Activated naive CD8-positive, alpha-beta T cell treated with anti-CD3 and anti-CD28 coated beads, Interleukin-2, amount 50 U/mL, for 24 hours (primary cell): ENCODE measurements around the gene NPAS1.
A peak's percentile ranks its signal among the peaks of the same experiment; 100 is the strongest.

ENCODE experiments used
- ATAC-seq: fragments of 150-1000 bp; cut with Tn5 transposase; one replicate; pipeline ENCODE4 v1.10.0; 2021
- DNase-seq: peaks from one replicate; pipeline ENCODE4 v3.0.0; 2021
- H3K27ac Mint-ChIP-seq: one replicate; pipeline ENCODE4 v1.8.0; 2021; ENCODE audit warnings: mild to moderate bottlenecking, mixed read lengths
- H3K27me3 Mint-ChIP-seq: one replicate; pipeline ENCODE4 v1.8.0; 2021; ENCODE audit warnings: mixed read lengths
- H3K36me3 Mint-ChIP-seq: one replicate; pipeline ENCODE4 v1.8.0; 2021; ENCODE audit warnings: low read depth, mixed read lengths
- H3K4me1 Mint-ChIP-seq: one replicate; pipeline ENCODE4 v1.8.0; 2021; ENCODE audit warnings: mixed read lengths
- H3K4me3 Mint-ChIP-seq: one replicate; pipeline ENCODE4 v1.8.0; 2021; ENCODE audit warnings: mild to moderate bottlenecking, moderate library complexity, mixed read lengths
- H3K9me3 Mint-ChIP-seq: one replicate; pipeline ENCODE4 v1.8.0; 2021; ENCODE audit warnings: mixed read lengths

The NPAS1 gene

DNA sequence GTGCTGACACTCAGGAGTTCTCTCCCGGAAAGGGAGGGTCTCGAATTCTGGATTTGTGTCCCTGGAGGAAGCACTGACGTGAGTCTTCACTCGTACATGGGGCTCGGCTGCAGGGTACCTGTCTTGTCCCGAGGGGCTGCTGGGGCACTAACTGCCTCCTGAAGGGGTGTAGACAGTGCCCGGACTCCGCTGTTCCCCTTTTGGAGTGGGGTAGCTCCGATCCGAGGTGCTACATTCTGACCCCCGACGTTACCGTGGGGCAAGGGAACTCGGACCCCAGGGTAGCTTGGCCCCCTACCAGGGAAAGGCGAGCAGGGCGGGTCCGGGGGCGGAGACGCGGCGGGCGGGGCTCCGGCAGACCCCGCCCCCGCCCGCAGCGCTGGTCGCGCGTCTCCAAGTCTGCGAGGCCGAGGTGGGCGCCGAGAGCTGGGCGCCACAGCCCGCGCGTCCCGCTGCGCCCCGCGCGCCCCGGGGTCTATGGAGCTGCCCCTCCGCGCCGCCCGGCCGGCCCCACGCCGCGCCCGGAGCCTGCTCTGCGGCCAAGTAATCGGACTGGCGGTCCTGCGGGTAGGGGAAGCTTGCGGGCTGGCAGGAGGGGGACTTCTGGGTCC, at the start of gene NPAS1:
Gene NPAS1 (plus strand): TSS at position 407 of the 611 bp plus-strand sequence. CDS start 1,211 bp downstream, outside the sequence.
- H3K4me3 Mint-ChIP-seq: no peak within 1 kb of the TSS
- ATAC-seq (no peak), DNase-seq (no peak)
- H3K4me1 Mint-ChIP-seq: peaks cover 14% of the 10 kb centered on the region
- no peaks in the 10 kb centered on the region for H3K36me3 Mint-ChIP-seq
- H3K27ac Mint-ChIP-seq: no peak within 1 kb of the TSS
- peaks cover 55% of the 10 kb centered on the region for H3K27me3 Mint-ChIP-seq
- no peaks in the 10 kb centered on the region for H3K9me3 Mint-ChIP-seq

DNA sequence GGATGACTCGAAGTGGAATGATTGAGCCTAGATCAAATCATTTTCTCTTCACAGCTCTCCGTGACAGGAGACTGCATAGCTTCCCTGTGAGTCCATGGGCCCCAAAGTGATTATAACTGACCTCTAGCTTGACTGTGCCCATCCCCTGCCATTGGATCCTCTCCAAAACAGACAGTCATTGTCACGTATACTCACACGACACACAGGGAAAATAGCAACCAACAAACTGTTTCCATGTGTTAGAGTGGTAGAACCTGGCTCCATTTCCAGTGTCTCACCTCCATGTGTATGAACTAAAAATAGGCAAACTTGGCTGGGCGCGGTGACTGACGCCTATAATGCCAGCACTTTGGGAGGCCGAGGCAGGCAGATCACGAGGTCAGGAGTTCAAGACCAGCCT, 48.8 kb upstream of the NPAS1 start:
- Mint-ChIP-seq H3K4me3 (no peak overlapping the region), H3K36me3 (peaks cover 6% of the 10 kb centered on the region), H3K27me3 (no peaks in the 10 kb centered on the region), H3K4me1 (peaks cover 21% of the 10 kb centered on the region), H3K9me3 (no peaks in the 10 kb centered on the region), H3K27ac (no peak overlapping the region)
- DNase-seq (no peak), ATAC-seq (no peak)

DNA sequence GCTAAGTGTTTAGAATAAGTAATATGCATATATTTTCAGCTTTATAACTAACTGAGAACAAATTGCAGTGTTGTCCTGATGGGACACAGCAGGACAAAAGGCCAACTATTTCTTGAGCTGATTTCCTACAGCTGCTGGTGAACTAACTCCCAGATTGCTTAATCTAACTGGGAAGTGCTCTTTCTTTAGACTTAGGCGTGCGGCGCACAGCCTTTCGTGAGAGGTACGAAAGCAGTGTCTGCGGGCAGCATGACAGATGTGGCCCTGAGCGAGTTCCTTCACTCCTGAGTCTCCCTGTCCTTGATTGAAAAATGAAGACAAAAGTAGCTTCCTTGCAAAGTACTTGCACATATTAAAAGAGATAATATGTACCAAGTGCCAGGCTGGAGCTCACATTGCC, 47.3 kb upstream of the NPAS1 start:
- peaks cover 2% of the 10 kb centered on the region for H3K36me3 Mint-ChIP-seq
- DNase-seq: no peak
- H3K27ac Mint-ChIP-seq: no peak overlapping the region

DNA sequence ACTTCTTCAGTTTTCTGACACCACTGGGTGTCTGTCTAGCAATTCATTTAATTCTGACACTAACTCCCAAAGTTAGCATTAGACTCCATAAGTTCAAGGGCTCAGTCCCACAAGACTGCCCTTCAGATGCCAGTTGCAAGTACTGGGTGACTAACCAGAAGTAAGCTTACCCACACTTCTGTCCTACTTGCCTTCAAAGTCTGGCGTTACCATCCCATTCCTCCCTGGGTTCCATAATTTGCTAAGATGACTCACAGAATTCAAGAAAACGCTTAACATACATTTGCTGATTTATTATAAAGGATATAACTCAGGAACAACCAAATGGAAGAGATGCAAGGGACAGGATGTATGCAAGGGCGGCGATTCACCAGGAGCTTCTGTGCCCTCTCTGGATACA, 45.5 kb upstream of the NPAS1 start:
- Mint-ChIP-seq H3K4me3 (no peak overlapping the region), H3K9me3 (no peaks in the 10 kb centered on the region), H3K36me3 (no peaks in the 10 kb centered on the region), H3K4me1 (peaks cover 18% of the 10 kb centered on the region), H3K27me3 (no peaks in the 10 kb centered on the region), H3K27ac (no peak overlapping the region)
- ATAC-seq (no peak), DNase-seq (no peak)

More for the DNA sequence above, 47.3 kb upstream of the NPAS1 start:
- Mint-ChIP-seq H3K4me1 (peaks cover 19% of the 10 kb centered on the region), H3K9me3 (no peaks in the 10 kb centered on the region), H3K4me3 (no peak overlapping the region), H3K27me3 (no peaks in the 10 kb centered on the region)
- ATAC-seq: no peak

DNA sequence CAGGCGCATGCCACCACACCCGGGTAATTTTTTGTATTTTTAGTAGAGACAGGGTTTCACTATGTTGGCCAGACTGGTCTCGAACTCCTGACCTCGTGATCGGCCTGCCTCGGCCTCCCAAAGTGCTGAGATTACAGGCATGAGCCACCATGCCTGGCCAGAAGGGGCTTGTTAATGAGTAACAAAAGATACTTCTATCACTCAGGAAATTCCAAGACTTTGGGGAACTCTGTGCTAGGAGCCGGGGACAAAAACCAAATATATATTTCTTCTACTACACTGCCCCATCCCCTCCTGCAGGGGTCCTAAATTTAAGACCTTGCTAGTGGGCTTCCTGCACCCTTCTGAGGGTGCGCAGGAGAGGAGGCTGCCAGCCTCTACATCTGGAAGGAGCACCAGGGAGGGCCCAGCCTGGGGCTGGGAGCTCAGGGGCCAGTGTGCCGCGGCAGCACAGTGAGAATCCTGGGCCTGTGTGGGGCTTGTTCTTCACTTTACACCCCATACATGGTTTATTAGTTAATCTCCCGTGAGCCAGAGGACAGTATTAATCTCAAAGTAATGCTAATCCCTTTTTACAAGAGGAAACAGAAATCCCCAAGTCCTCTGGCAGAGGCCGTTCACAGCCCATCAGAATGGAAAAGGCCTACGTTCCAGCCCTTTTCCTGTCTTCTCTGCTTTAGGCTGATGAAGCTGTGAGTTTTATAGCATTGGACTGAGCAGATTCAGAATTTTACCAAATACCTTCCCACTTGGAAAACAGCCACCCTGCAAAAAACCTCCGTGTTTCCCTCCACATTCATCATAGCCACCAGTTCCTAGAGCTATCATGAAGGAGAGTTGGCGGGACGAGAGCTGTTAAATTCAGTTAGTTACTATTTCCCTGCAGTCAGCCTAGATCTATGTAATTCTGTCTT, 44.4 kb upstream of the NPAS1 start:
- DNase-seq (no peak), ATAC-seq (no peak)
- Mint-ChIP-seq H3K9me3 (no peaks in the 10 kb centered on the region), H3K4me1 (peaks cover 22% of the 10 kb centered on the region), H3K27ac (no peak overlapping the region), H3K4me3 (no peak overlapping the region), H3K27me3 (no peaks in the 10 kb centered on the region), H3K36me3 (no peaks in the 10 kb centered on the region)

GRCh38 chr19:46975925-46976782, 43.5 kb upstream of the NPAS1 start:
- no peaks in the 10 kb centered on the region for H3K36me3 Mint-ChIP-seq
- peaks cover 31% of the 10 kb centered on the region for H3K4me1 Mint-ChIP-seq
- H3K27ac Mint-ChIP-seq: no peak overlapping the region
- H3K4me3 Mint-ChIP-seq: no peak overlapping the region
- H3K27me3 Mint-ChIP-seq: no peaks in the 10 kb centered on the region
- DNase-seq: no peak
- no peaks in the 10 kb centered on the region for H3K9me3 Mint-ChIP-seq
- ATAC-seq: no peak

DNA sequence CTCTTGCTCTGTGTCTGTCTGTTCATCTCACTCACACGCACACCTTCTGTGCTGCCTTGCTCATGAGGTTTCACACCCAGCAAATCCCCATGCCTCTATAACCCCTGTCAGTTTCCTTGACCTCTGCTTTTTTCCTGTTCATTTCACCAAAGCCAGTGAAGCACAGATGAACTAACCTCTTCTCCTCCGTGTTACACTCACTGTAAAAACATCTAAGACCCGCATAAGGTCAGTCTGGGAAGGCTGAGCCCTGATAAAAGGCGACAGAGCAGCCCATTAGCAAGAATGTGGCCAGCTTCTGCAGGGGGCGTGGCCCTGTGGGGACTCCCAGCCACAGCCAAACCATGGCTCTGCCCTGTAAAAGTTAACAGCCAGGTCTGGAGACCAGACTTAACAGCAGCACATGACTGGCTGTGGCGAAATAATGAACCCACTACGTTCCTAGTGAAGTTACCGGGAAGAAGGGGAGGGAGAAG, 42.8 kb upstream of the NPAS1 start:
- DNase-seq: no peak
- Mint-ChIP-seq H3K36me3 (no peaks in the 10 kb centered on the region), H3K4me3 (no peak overlapping the region), H3K27me3 (no peaks in the 10 kb centered on the region), H3K9me3 (no peaks in the 10 kb centered on the region), H3K27ac (no peak overlapping the region), H3K4me1 (peaks cover 37% of the 10 kb centered on the region)
- peak; percentile 30 for ATAC-seq

DNA sequence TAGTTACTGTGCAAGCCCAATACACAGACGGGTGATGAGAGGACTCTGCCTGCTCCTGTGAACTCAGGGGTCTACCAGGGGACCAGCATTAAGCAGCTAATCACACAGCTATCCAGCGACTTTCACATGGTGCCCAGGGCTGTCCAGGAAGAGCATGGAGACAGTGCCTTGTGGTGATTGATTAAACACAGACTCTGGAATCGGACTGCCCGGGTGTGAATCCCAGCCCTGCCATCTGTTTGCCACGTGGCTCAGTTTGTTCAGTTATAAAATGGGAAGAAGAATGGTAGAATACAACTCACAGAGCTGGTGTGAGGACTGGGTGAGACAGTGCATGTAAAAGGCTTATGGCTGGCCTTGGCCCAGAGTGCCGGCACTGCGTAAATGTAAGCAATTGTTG, 42.1 kb upstream of the NPAS1 start:
- H3K27me3 Mint-ChIP-seq: no peaks in the 10 kb centered on the region
- ATAC-seq (no peak), DNase-seq (no peak)
- no peak overlapping the region for H3K27ac Mint-ChIP-seq
- H3K36me3 Mint-ChIP-seq: no peaks in the 10 kb centered on the region
- H3K4me1 Mint-ChIP-seq: peaks cover 37% of the 10 kb centered on the region
- H3K4me3 Mint-ChIP-seq: no peak overlapping the region
- no peaks in the 10 kb centered on the region for H3K9me3 Mint-ChIP-seq

GRCh38 chr19:46978171-46978869, 41.3 kb upstream of the NPAS1 start:
- ATAC-seq (no peak), DNase-seq (no peak)
- Mint-ChIP-seq H3K36me3 (no peaks in the 10 kb centered on the region), H3K4me1 (peaks cover 37% of the 10 kb centered on the region), H3K9me3 (no peaks in the 10 kb centered on the region), H3K27me3 (no peaks in the 10 kb centered on the region), H3K4me3 (no peak overlapping the region), H3K27ac (no peak overlapping the region)

DNA sequence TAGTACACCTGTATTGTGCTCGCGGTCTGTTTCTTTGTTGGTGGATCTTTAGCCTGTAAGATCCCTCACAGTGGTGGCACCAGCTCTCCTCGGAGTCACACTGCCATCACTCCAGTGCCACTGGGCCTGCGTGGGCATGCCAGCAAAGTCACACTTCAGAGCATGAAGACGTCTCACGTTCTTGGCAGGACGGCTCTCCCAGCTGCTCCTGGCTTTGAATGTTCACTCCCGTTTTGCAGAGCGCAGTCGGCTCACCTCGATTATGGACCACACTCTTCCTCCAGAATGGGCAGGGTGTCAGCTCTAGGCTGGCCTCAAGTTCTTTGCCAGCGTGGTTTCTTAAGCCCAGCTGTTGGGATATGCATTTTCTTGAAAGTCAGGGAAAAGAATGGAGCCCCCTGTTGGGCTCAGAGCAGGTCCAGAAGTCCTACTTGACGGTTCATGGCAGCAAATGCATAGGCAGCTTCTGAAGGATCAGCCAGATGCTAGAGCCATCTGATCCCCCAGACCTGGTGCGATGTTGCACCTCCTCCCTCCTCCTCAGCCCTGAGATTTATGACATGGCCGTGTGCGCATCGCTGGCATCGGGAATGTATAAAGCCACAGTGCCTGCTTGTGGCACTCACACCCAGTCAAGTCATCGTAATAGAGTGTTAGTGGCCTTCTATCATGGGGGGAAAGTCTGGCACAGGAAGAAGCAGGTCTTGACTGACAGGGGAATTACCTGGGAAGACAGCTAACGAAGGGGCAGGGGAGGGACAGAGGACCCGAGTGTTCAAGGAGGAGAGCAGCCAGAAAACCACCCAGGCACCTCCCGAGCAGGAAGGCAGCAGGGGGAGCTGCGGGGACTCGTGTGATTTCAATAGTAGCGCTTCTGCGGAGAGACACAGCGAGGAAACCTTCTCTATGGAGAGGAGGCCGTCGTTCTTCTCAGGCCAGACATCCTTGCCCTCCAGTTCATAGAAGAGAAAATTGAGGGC, 40.2 kb upstream of the NPAS1 start:
- ATAC-seq: no peak

GRCh38 chr19:46980761-46981160, 38.9 kb upstream of the NPAS1 start:
- Mint-ChIP-seq H3K4me3 (no peak overlapping the region), H3K9me3 (no peaks in the 10 kb centered on the region), H3K27ac (peak overlapping the region; percentile 15), H3K27me3 (no peaks in the 10 kb centered on the region), H3K36me3 (no peaks in the 10 kb centered on the region), H3K4me1 (peaks cover 37% of the 10 kb centered on the region)
- ATAC-seq: no peak
- DNase-seq: no peak

More for the DNA sequence above, 40.2 kb upstream of the NPAS1 start:
- no peak overlapping the region for H3K4me3 Mint-ChIP-seq
- H3K4me1 Mint-ChIP-seq: peaks cover 37% of the 10 kb centered on the region
- DNase-seq: no peak
- no peaks in the 10 kb centered on the region for H3K27me3 Mint-ChIP-seq
- no peaks in the 10 kb centered on the region for H3K9me3 Mint-ChIP-seq
- H3K27ac Mint-ChIP-seq: peak overlapping the region; percentile 71
- H3K36me3 Mint-ChIP-seq: no peaks in the 10 kb centered on the region

DNA sequence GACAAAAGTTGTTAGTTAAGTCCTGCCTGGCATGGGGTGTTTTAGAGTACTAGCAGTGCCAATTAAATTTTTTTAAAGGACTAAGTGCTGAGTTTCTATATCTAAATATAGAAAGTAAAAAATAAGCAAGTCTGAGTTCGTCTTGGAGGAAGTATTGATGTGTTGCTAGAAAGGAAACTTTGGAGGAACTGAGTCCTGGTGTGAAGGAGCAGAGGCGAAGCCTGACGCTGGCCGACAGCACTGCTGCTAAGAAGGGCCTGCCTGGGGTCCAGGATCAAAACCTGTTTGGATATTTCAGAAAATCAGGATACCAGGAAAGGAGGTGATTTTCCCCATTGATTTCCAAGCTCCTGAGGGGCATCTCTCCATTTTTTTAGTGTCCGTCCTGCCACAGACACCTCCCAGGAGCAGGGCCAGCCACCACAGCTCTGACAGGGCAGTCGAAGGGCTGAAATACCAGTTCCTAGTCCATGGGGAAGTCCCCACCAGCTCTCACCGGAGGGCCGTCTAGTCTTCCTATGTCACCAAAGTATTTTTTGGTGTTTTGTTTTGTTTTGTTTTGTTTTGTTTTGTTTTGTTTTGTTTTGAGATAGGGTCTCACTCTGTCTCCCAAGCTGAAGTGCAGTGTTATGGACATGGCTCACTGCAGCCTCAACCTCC, 38.2 kb upstream of the NPAS1 start:
- no peaks in the 10 kb centered on the region for H3K9me3 Mint-ChIP-seq
- no peaks in the 10 kb centered on the region for H3K36me3 Mint-ChIP-seq
- no peaks in the 10 kb centered on the region for H3K27me3 Mint-ChIP-seq
- H3K4me3 Mint-ChIP-seq: no peak overlapping the region
- H3K4me1 Mint-ChIP-seq: peaks cover 37% of the 10 kb centered on the region
- ATAC-seq (no peak), DNase-seq (no peak)
- H3K27ac Mint-ChIP-seq: no peak overlapping the region

DNA sequence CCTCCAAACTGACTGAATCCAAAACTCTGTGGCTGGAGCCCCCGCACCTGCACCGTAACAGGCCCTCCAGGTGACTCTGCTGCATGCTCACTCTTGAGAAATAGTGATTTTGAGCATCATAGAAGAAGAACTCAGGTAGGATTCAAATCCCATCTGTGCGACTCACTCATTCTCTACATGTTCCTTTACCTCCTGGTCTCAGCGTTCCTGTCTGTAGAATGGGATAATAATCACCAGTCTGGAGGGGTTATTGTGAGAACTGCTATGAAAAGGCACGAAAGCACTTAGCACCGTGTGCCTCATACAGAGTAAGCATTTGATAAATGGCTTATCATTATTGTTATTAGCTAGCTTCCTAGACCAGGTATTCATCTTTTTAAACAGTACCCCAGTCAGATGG, 36.5 kb upstream of the NPAS1 start:
- H3K36me3 Mint-ChIP-seq: no peaks in the 10 kb centered on the region
- no peak for ATAC-seq

More for the DNA sequence above, 36.5 kb upstream of the NPAS1 start:
- no peak for DNase-seq
- H3K27ac Mint-ChIP-seq: no peak overlapping the region
- H3K4me1 Mint-ChIP-seq: peaks cover 24% of the 10 kb centered on the region
- no peaks in the 10 kb centered on the region for H3K9me3 Mint-ChIP-seq
- H3K27me3 Mint-ChIP-seq: no peaks in the 10 kb centered on the region
- no peak overlapping the region for H3K4me3 Mint-ChIP-seq
